WTC11 (cell line): ENCODE results near the gene MCF2L. TPM values are rescaled to one million over a fixed set of nuclear protein-coding genes. Genes with fewer than 3 reads are reported as not detected.

Experiments used
- ATAC-seq: fragments of 200-7000 bp; cut with Tn5 transposase; 2 replicates; pipeline ENCODE4 v1.10.0; 2021; ENCODE audit warnings: mild to moderate bottlenecking, moderate library complexity
- CTCF ChIA-PET: fragments of 300-600 bp; sonication (Branson Sonifier 250); formaldehyde crosslinking; loops from one replicate; lab custom pipeline; 2021; ENCODE audit warnings: antibody characterized with exemption; lab: Charles Lee
- POLR2A ChIA-PET: fragments of 350-600 bp; sonication (Branson Sonifier 250); formaldehyde crosslinking; loops from one replicate; lab custom pipeline; 2021; ENCODE audit warnings: antibody characterized with exemption; lab: Charles Lee
- DNase-seq: peaks from one replicate; pipeline ENCODE4 v3.0.0; 2021; ENCODE audit warnings: low spot score
- H3K27ac Mint-ChIP-seq: 2 replicates; pipeline ENCODE4 v1.8.0; 2021; ENCODE audit warnings: mixed read lengths
- H3K27me3 Mint-ChIP-seq: 2 replicates; pipeline ENCODE4 v1.8.0; 2021; ENCODE audit warnings: low read depth, mild to moderate bottlenecking, moderate library complexity, mixed read lengths
- H3K36me3 Mint-ChIP-seq: 2 replicates; pipeline ENCODE4 v1.8.0; 2021; ENCODE audit warnings: mixed read lengths
- H3K4me1 Mint-ChIP-seq: 2 replicates; pipeline ENCODE4 v1.8.0; 2022; ENCODE audit warnings: mixed read lengths
- H3K4me3 Mint-ChIP-seq: 2 replicates; pipeline ENCODE4 v1.8.0; 2021; ENCODE audit warnings: mild to moderate bottlenecking, moderate library complexity, mixed read lengths
- H3K9me3 Mint-ChIP-seq: 2 replicates; pipeline ENCODE4 v1.8.0; 2021; ENCODE audit warnings: mixed read lengths
- CBFB ChIP-seq: sonication (generic); formaldehyde crosslinking; IDR thresholded peaks from 2 replicates; pipeline ENCODE4 v1.8.1; 2022; ENCODE audit warnings: mild to moderate bottlenecking, low read depth, missing genetic modification reagents
- CDX4 ChIP-seq: fragments of 250-450 bp; sonication (Bioruptor Pico); IDR thresholded peaks from 2 replicates; pipeline ENCODE4 v1.9.0; 2021; ENCODE audit warnings: moderate library complexity, mild to moderate bottlenecking, inconsistent platforms, borderline replicate concordance
- E2F4 ChIP-seq: sonication (generic); formaldehyde crosslinking; IDR thresholded peaks from 2 replicates; pipeline ENCODE4 v1.8.1; 2022; ENCODE audit warnings: low read depth, mild to moderate bottlenecking, moderate library complexity, missing genetic modification reagents, borderline replicate concordance
- ELF4 ChIP-seq: sonication (generic); formaldehyde crosslinking; IDR thresholded peaks from 2 replicates; pipeline ENCODE4 v1.8.1; 2022; ENCODE audit warnings: low read depth, mild to moderate bottlenecking, moderate library complexity, missing genetic modification reagents
- FOXJ3 ChIP-seq: sonication (generic); formaldehyde crosslinking; IDR thresholded peaks from 2 replicates; pipeline ENCODE4 v1.9.0; 2021; ENCODE audit warnings: missing genetic modification reagents, mild to moderate bottlenecking, borderline replicate concordance
- GABPB1 ChIP-seq: sonication (generic); formaldehyde crosslinking; IDR thresholded peaks from 2 replicates; pipeline ENCODE4 v1.8.1; 2023; ENCODE audit warnings: mild to moderate bottlenecking, missing genetic modification reagents
- HMGA2 ChIP-seq: fragments of 250-450 bp; sonication (Bioruptor Pico); IDR thresholded peaks from 2 replicates; pipeline ENCODE4 v1.4.0; 2021; ENCODE audit warnings: mild to moderate bottlenecking, moderate library complexity
- HMGXB4 ChIP-seq: sonication (generic); formaldehyde crosslinking; IDR thresholded peaks from 2 replicates; pipeline ENCODE4 v1.8.1; 2023; ENCODE audit warnings: mild to moderate bottlenecking, moderate library complexity, missing genetic modification reagents
- JUN ChIP-seq: sonication (generic); formaldehyde crosslinking; IDR thresholded peaks from 2 replicates; pipeline ENCODE4 v1.8.0; 2023; ENCODE audit warnings: mild to moderate bottlenecking, missing genetic modification reagents
- MYBL2 ChIP-seq: sonication (generic); formaldehyde crosslinking; IDR thresholded peaks from 2 replicates; pipeline ENCODE4 v1.8.1; 2023; ENCODE audit warnings: mild to moderate bottlenecking, moderate library complexity, missing genetic modification reagents
- NR2C2 ChIP-seq: sonication (generic); formaldehyde crosslinking; IDR thresholded peaks from 2 replicates; pipeline ENCODE4 v1.8.0; 2022; ENCODE audit warnings: mild to moderate bottlenecking, missing genetic modification reagents
- RORB ChIP-seq: fragments of 250-450 bp; sonication (Bioruptor Pico); IDR thresholded peaks from 2 replicates; pipeline ENCODE4 v1.9.0; 2021; ENCODE audit warnings: mild to moderate bottlenecking
- TP53 ChIP-seq: sonication (generic); formaldehyde crosslinking; IDR thresholded peaks from 2 replicates; pipeline ENCODE4 v1.8.1; 2023; ENCODE audit warnings: mild to moderate bottlenecking, missing genetic modification reagents
- USF1 ChIP-seq: sonication (generic); formaldehyde crosslinking; IDR thresholded peaks from 2 replicates; pipeline ENCODE4 v1.8.0; 2022; ENCODE audit warnings: mild to moderate bottlenecking, missing genetic modification reagents
- ZBTB21 ChIP-seq: sonication (generic); formaldehyde crosslinking; IDR thresholded peaks from 2 replicates; pipeline ENCODE4 v1.8.1; 2023; ENCODE audit warnings: mild to moderate bottlenecking, missing genetic modification reagents, borderline replicate concordance
- ZBTB43 ChIP-seq: sonication (generic); formaldehyde crosslinking; IDR thresholded peaks from 2 replicates; pipeline ENCODE4 v1.8.1; 2023; ENCODE audit warnings: mild to moderate bottlenecking, missing genetic modification reagents
- ZNF121 ChIP-seq: sonication (generic); formaldehyde crosslinking; IDR thresholded peaks from 2 replicates; pipeline ENCODE4 v1.8.0; 2023; ENCODE audit warnings: missing genetic modification reagents
- ZNF219 ChIP-seq: sonication (generic); formaldehyde crosslinking; IDR thresholded peaks from 2 replicates; pipeline ENCODE4 v1.8.0; 2023; ENCODE audit warnings: missing genetic modification reagents, mild to moderate bottlenecking, borderline replicate concordance
- ZNF232 ChIP-seq: sonication (generic); formaldehyde crosslinking; IDR thresholded peaks from 2 replicates; pipeline ENCODE4 v1.8.0; 2022; ENCODE audit warnings: mild to moderate bottlenecking, missing genetic modification reagents
- ZNF281 ChIP-seq: sonication (generic); formaldehyde crosslinking; IDR thresholded peaks from 2 replicates; pipeline ENCODE4 v1.8.0; 2023; ENCODE audit warnings: mild to moderate bottlenecking, missing genetic modification reagents
- ZNF425 ChIP-seq: fragments of 250-450 bp; sonication (Bioruptor Pico); conservative IDR thresholded peaks from 2 replicates; pipeline ENCODE4 v1.9.0; 2021; ENCODE audit warnings: mild to moderate bottlenecking
- total RNA-seq: library from RNA; stranded (reverse); gene quantifications from 3 replicates; pipeline ENCODE4 v1.2.3, GENCODE V29; 2021

MCF2L gene
- total RNA-seq, 1 experiment from 2014 or later, result 34.8 TPM

GRCh38 chr13:113103646-113104045 lies 134.6 kb downstream of the MCF2L start:
- Mint-ChIP-seq H3K9me3 (no peaks in the 10 kb centered on the region), H3K4me1 (peaks cover 14% of the 10 kb centered on the region), H3K27me3 (peaks cover 4% of the 10 kb centered on the region), H3K27ac (no peak overlapping the region), H3K36me3 (no peaks in the 10 kb centered on the region), H3K4me3 (no peak overlapping the region)
- TF ChIP-seq ZNF425 (CRISPR knock-in tag) (no peak), ZNF232 (no peak), GABPB1 (no peak)
- DNase-seq, result no peak
- POLR2A ChIA-PET, result interaction anchor here (1.0 kb wide), 1 partner anchor 25 kb away, joined by 3 read pairs; no protein-coding TSS in a partner anchor
- no peak for ATAC-seq
- CTCF ChIA-PET, result interaction anchor here (0.6 to 1.5 kb wide), 2 partner anchors 74 to 166 kb away, joined by 4 to 6 read pairs; no protein-coding TSS in a partner anchor

- CTCF ChIA-PET, result interaction anchor here (1.2 kb wide), 1 partner anchor 15 kb away, joined by 3 read pairs; no protein-coding TSS in a partner anchor
- no peaks in the 10 kb centered on the region for H3K36me3 Mint-ChIP-seq
- H3K4me3 Mint-ChIP-seq, result no peak within 1 kb of the TSS
- no peak for ATAC-seq
- no peak within 1 kb of the TSS for H3K27ac Mint-ChIP-seq
- H3K27me3 Mint-ChIP-seq, result peaks cover 15% of the 10 kb centered on the region
- H3K9me3 Mint-ChIP-seq, result no peaks in the 10 kb centered on the region
- POLR2A ChIA-PET, result interaction anchor here (0.8 kb wide), 1 partner anchor 15 kb away, joined by 3 read pairs; no protein-coding TSS in a partner anchor
- H3K4me1 Mint-ChIP-seq, result peaks cover 11% of the 10 kb centered on the region
- no peak for DNase-seq
- TF ChIP-seq HMGA2 (CRISPR knock-in tag) (no peak), USF1 (CRISPR knock-in tag) (peak; percentile 35; the same call in 1 of the 2 replicates), ZBTB43 (CRISPR knock-in tag) (no peak), NR2C2 (CRISPR knock-in tag) (no peak), CDX4 (no peak), ELF4 (CRISPR knock-in tag) (no peak), ZNF219 (CRISPR knock-in tag) (no peak), ZNF281 (CRISPR knock-in tag) (0 out of 2 replicates have a peak, but pooled peaks have one; percentile 61), MYBL2 (no peak), HMGXB4 (CRISPR knock-in tag) (no peak), RORB (CRISPR knock-in tag) (no peak), CBFB (CRISPR knock-in tag) (no peak), FOXJ3 (CRISPR knock-in tag) (no peak), ZNF121 (no peak), JUN (no peak), E2F4 (CRISPR knock-in tag) (no peak), ZBTB21 (CRISPR knock-in tag) (no peak), TP53 (CRISPR knock-in tag) (no peak)
Observed at GRCh38 chr13:113105032-113105920, 136.3 kb downstream of the MCF2L start, which contains the start of gene F7. F7 (plus strand) TSS chr13:113105791; CDS start chr13:113105842, 51 bp downstream.
